ENCODE results near the gene JMY. TPM values are rescaled to one million over a fixed set of nuclear protein-coding genes. Genes with fewer than 3 reads are reported as not detected.

JMY gene
- total and polyA plus RNA-seq, 4 donors, result 2.0 to 33.6 (median 4.9) TPM

DNA sequence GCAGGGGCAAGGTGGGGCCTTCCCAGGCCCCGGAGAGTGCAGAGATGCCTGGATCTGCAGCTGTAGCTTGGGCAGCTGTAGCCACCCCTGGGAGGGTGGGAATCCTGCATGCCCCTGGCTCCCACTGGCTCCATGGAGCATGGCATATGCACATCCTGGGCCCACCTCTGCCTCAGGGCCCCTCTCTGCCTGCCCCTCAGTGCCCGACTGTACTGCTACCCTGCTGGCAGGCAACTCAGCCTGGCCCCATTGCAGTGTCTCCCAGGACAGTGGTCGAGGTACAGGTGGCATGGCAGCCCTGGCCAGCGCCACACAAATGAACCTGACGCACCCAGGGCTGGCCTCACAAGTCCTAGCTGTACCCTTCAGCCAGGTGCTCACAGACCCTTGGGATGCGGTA lies 23.9 kb downstream of the JMY start:
- Histone ChIP-seq H3K27ac (ENCODE audit: low read depth in 1 of 2, low read length in 1 of 2) (no peak overlapping the region), H3K9ac (ENCODE audit: insufficient read depth in 1 of 2, low read length in 2 of 2) (no peak overlapping the region), H3K4me3 (no peak overlapping the region), H3K36me3 (ENCODE audit: control insufficient read depth in 4 of 4, insufficient read depth in 4 of 4, low read length in 4 of 4) (peaks cover 0 to 4% (median 0%) of the 10 kb centered on the region in 4 donors), H3K27me3 (ENCODE audit: control insufficient read depth in 3 of 3, insufficient read depth in 3 of 3, low read length in 2 of 3) (no peaks in the 10 kb centered on the region), H3K4me1 (ENCODE audit: control insufficient read depth in 5 of 5, insufficient read depth in 5 of 5, low read length in 5 of 5) (peaks cover 0 to 17% (median 0%) of the 10 kb centered on the region in 5 donors), H3K9me3 (ENCODE audit: control insufficient read depth in 4 of 4, insufficient read depth in 3 of 4, low read length in 3 of 4) (peaks cover 0 to 2% (median 0%) of the 10 kb centered on the region in 4 donors)
- TF ChIP-seq CTCF (IDR thresholded peaks at IDR 0.05; ENCODE audit: control extremely low read depth, extremely low read depth), result no peak
- WGBS, 2 donors, result 97 to 99% methylated on average over 6 of the region's 6 CpGs
- no peak for DNase-seq
- ATAC-seq (ENCODE audit: insufficient read depth, low FRiP score), result no peak

GRCh38 chr5:79261897-79262296 lies 26.0 kb downstream of the JMY start:
- no peaks in the 10 kb centered on the region for H3K27me3 ChIP-seq (ENCODE audit: control insufficient read depth in 3 of 3, insufficient read depth in 3 of 3, low read length in 2 of 3)
- H3K9me3 ChIP-seq (ENCODE audit: control insufficient read depth in 4 of 4, insufficient read depth in 3 of 4, low read length in 3 of 4), result peaks cover 0 to 2% (median 0%) of the 10 kb centered on the region in 4 donors
- H3K27ac ChIP-seq (ENCODE audit: low read depth in 1 of 2, low read length in 1 of 2), result no peak overlapping the region
- no peak overlapping the region for H3K9ac ChIP-seq (ENCODE audit: insufficient read depth in 1 of 2, low read length in 2 of 2)
- no peak for TF ChIP-seq CTCF (IDR thresholded peaks at IDR 0.05; ENCODE audit: control extremely low read depth, extremely low read depth)
- no peak for DNase-seq
- peaks cover 0 to 4% (median 0%) of the 10 kb centered on the region in 4 donors for H3K36me3 ChIP-seq (ENCODE audit: control insufficient read depth in 4 of 4, insufficient read depth in 4 of 4, low read length in 4 of 4)
- no peak for ATAC-seq (ENCODE audit: insufficient read depth, low FRiP score)
- no peak overlapping the region for H3K4me3 ChIP-seq
- 87 to 89% methylated on average over 4 of the region's 4 CpGs for WGBS, 2 donors
- peaks cover 0 to 12% (median 0%) of the 10 kb centered on the region in 5 donors for H3K4me1 ChIP-seq (ENCODE audit: control insufficient read depth in 5 of 5, insufficient read depth in 5 of 5, low read length in 5 of 5)

DNA sequence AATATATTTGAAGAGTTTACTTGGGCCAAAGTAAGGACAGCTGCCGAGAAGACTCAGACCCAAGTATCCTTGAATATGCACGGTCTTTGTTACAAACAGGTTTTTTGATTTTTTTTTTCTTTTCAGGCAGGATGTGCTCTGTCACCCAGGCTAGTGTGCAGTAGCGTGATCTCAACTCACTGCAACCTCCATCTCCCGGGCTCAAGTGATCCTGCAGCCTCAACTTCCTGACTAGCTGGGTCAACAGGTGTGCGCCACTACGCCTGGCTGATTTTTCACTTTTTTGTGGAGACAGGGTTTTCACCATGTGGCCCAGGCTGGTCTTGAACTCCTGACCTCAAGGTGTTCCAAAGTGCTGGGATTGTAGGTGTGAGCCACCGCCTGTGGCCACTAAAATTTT lies 27.4 kb downstream of the JMY start:
- DNase-seq, result no peak
- H3K27ac ChIP-seq (ENCODE audit: low read depth in 1 of 2, low read length in 1 of 2), result no peak overlapping the region
- H3K36me3 ChIP-seq (ENCODE audit: control insufficient read depth in 4 of 4, insufficient read depth in 4 of 4, low read length in 4 of 4), result peaks cover 0 to 4% (median 0%) of the 10 kb centered on the region in 4 donors
- no peak overlapping the region for H3K9ac ChIP-seq (ENCODE audit: insufficient read depth in 1 of 2, low read length in 2 of 2)
- H3K4me1 ChIP-seq (ENCODE audit: control insufficient read depth in 5 of 5, insufficient read depth in 5 of 5, low read length in 5 of 5), result peaks cover 0 to 11% (median 0%) of the 10 kb centered on the region in 5 donors
- ATAC-seq (ENCODE audit: insufficient read depth, low FRiP score), result no peak
- no peaks in the 10 kb centered on the region for H3K27me3 ChIP-seq (ENCODE audit: control insufficient read depth in 3 of 3, insufficient read depth in 3 of 3, low read length in 2 of 3)
- TF ChIP-seq CTCF (IDR thresholded peaks at IDR 0.05; ENCODE audit: control extremely low read depth, extremely low read depth), result no peak
- no peak overlapping the region for H3K4me3 ChIP-seq
- 75 to 82% methylated on average over 7 of the region's 7 CpGs for WGBS, 2 donors
- H3K9me3 ChIP-seq (ENCODE audit: control insufficient read depth in 4 of 4, insufficient read depth in 3 of 4, low read length in 3 of 4), result peaks cover 0 to 2% (median 0%) of the 10 kb centered on the region in 4 donors

GRCh38 chr5:79267180-79267579 lies 31.2 kb downstream of the JMY start:
- peaks cover 0 to 2% (median 0%) of the 10 kb centered on the region in 4 donors for H3K36me3 ChIP-seq (ENCODE audit: control insufficient read depth in 4 of 4, insufficient read depth in 4 of 4, low read length in 4 of 4)
- no peaks in the 10 kb centered on the region for H3K9me3 ChIP-seq (ENCODE audit: control insufficient read depth in 4 of 4, insufficient read depth in 3 of 4, low read length in 3 of 4)
- H3K9ac ChIP-seq (ENCODE audit: insufficient read depth in 1 of 2, low read length in 2 of 2), result no peak overlapping the region
- ATAC-seq (ENCODE audit: insufficient read depth, low FRiP score) (no peak), DNase-seq (no peak)
- H3K4me1 ChIP-seq (ENCODE audit: control insufficient read depth in 5 of 5, insufficient read depth in 5 of 5, low read length in 5 of 5), result no peaks in the 10 kb centered on the region
- no peak overlapping the region for H3K27ac ChIP-seq (ENCODE audit: low read depth in 1 of 2, low read length in 1 of 2)
- no peak overlapping the region for H3K4me3 ChIP-seq
- no peaks in the 10 kb centered on the region for H3K27me3 ChIP-seq (ENCODE audit: control insufficient read depth in 3 of 3, insufficient read depth in 3 of 3, low read length in 2 of 3)
- no peak for TF ChIP-seq CTCF (IDR thresholded peaks at IDR 0.05; ENCODE audit: control extremely low read depth, extremely low read depth)

All from lung (tissue), 12 donors.